ENCODE results near the gene PNMA6F.

GRCh38 chrX:153338836-153339235 lies 17.3 kb upstream of the PNMA6F start:
- TF ChIP-seq CTCF (IDR thresholded peaks at IDR 0.05) (no peak), POLR2A (IDR thresholded peaks at IDR 0.05) (no peak)
